ENCODE measurements around the gene NMBR.
A peak's percentile ranks its signal among the peaks of the same experiment; 100 is the strongest.
"Not testable (repeated sequence)": the region's sequence is repeated elsewhere in the genome, so short reads cannot be mapped to it uniquely, and the experiment has no call there.

NMBR gene

GRCh38 chr6:142088858-142089216, 58.1 kb downstream of the NMBR start:
- no peak for TF ChIP-seq CTCF (conservative IDR thresholded peaks at IDR 0.05; ENCODE audit: low read depth, low read length)
- peak; percentile 28 for DNase-seq (ENCODE audit: low read depth)
- peak overlapping the region; percentile 26 for H3K4me3 ChIP-seq (ENCODE audit: low read length)

- TF ChIP-seq CTCF (conservative IDR thresholded peaks at IDR 0.05; ENCODE audit: low read depth, low read length), result no peak
- no peak for DNase-seq (ENCODE audit: low read depth)
- H3K4me3 ChIP-seq (ENCODE audit: low read length), result peak overlapping the region; percentile 26
Measured at GRCh38 chr6:142087950-142088857, 58.7 kb downstream of the NMBR start.

GRCh38 chr6:142079130-142079529, 67.8 kb downstream of the NMBR start:
- no peak for TF ChIP-seq CTCF (conservative IDR thresholded peaks at IDR 0.05; ENCODE audit: low read depth, low read length)
- no peak for DNase-seq (ENCODE audit: low read depth)
- H3K4me3 ChIP-seq (ENCODE audit: low read length), result no peak overlapping the region

- no peak for TF ChIP-seq CTCF (conservative IDR thresholded peaks at IDR 0.05; ENCODE audit: low read depth, low read length)
- H3K4me3 ChIP-seq (ENCODE audit: low read length), result no peak overlapping the region
- no peak for DNase-seq (ENCODE audit: low read depth)
Measured at GRCh38 chr6:142075516-142076101, 71.3 kb downstream of the NMBR start.

- DNase-seq (ENCODE audit: low read depth), result no peak
- H3K4me3 ChIP-seq (ENCODE audit: low read length), result no peak overlapping the region
- TF ChIP-seq CTCF (conservative IDR thresholded peaks at IDR 0.05; ENCODE audit: low read depth, low read length), result no peak
Measured at GRCh38 chr6:142074516-142074915, 72.4 kb downstream of the NMBR start.

- no peak overlapping the region for H3K4me3 ChIP-seq (ENCODE audit: low read length)
- TF ChIP-seq CTCF (conservative IDR thresholded peaks at IDR 0.05; ENCODE audit: low read depth, low read length), result no peak
- DNase-seq (ENCODE audit: low read depth), result no peak
Measured at GRCh38 chr6:142071981-142072380, 74.9 kb downstream of the NMBR start.

- no peak overlapping the region for H3K4me3 ChIP-seq (ENCODE audit: low read length)
- DNase-seq (ENCODE audit: low read depth), result no peak
- no peak for TF ChIP-seq CTCF (conservative IDR thresholded peaks at IDR 0.05; ENCODE audit: low read depth, low read length)
Measured at GRCh38 chr6:142068416-142068815, 78.5 kb downstream of the NMBR start.

GRCh38 chr6:142062861-142063260, 84.1 kb downstream of the NMBR start:
- H3K4me3 ChIP-seq (ENCODE audit: low read length); DNase-seq (ENCODE audit: low read depth): not testable (repeated sequence)

Data from retinal pigment epithelial cell (primary cell).